HG03159 (cell line): Measurements from ENCODE around the gene SHOC2.

ENCODE experiments used
- ATAC-seq: cut with Tn5 transposase; IDR thresholded peaks from one replicate; pipeline ENCODE4 v1.9.1; 2021; ENCODE audit warnings: mild to moderate bottlenecking, moderate library complexity; ENCODE audit not compliant: unreplicated experiment

The SHOC2 gene

GRCh38 chr10:110979611-110980010 is 60.2 kb downstream of the SHOC2 start:
- ATAC-seq: no peak

DNA sequence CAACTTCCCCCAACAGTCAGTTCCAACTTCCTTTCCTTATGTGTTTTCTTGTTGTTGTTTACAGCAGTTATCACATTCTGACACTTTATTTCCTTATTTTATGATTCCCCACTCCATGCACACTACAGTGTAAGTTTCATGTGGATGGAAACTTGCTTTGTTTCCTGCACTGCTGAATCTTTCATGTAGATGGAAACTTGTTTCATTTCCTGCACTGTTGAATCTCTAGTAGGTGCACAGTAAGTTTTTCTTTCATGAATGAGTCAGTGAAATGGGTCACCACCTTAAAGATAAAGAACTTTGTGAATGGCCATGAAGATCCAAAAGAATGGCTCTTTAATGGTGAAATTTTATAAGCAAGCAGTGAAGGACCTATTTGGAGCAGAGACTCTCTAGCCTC is 61.4 kb downstream of the SHOC2 start:
- ATAC-seq: no peak

DNA sequence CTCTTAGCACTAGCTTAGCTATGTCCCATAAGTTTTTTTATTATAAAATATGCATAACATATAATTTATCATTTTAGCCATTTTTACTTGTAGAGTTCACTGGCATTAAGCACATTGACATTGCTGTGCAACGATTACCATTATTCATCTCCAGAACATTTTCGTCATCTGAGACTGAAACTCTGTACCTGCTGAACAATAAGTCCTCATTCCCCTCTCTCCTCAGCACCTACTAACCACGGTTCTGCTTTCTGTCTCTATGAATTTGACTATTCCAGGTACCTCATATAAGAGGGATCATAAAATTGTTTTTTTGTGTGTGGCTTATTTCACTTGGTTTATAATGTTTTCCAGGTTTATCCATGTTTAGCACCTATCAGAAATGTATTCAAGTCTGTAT is 64.1 kb downstream of the SHOC2 start:
- ATAC-seq: no peak

DNA sequence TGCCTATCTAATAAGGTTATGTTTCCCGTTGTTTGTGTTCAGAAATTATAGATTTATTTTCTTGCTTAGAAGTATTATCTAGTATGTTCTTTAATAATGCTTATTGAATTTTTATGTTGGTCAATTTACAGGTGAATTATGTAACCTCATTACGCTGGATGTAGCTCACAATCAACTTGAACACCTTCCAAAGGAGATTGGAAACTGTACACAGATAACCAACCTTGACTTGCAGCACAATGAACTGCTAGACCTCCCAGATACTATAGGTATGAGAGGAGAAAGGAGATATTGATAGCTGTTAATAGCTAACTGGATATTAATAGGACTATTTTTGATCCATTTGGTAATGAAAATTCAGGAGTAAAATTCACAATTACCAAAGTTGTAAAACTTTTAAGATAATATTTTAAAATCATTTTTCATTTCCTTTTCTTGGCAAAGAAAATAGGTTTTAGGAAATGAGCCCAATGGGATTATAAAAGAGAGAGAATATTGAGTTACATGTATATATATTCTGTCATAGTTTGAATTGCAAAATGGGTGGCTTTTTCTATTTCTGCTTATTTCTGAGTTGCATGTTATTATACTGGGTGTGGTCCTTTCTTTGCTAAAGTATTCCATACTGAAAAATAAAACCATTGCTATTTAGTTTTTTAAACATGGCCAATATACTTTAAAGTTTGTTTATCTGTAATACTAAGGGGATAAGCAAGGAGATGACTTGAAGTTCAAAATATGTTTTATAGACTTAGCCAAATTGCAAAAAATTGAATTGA is 66.3 kb downstream of the SHOC2 start:
- ATAC-seq: no peak

DNA sequence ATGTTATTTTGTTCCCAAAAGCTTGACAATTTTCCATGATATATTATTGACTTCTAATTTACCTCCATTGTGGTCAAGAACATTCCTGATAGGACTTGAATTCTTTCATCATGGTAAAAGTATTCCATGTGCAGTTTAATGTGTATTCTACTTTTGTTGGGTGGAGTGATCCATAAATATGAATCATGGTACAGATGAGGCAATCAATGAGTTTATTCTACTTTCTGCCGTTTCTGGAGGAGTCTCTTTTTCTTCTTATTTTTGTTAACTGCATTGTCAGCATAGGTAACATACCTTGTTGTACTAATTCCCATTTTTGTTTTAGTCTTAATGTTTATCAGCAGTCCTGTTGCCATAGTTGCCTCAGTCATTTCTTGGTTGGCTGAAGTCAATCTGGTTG is 69.6 kb downstream of the SHOC2 start:
- ATAC-seq: no peak

DNA sequence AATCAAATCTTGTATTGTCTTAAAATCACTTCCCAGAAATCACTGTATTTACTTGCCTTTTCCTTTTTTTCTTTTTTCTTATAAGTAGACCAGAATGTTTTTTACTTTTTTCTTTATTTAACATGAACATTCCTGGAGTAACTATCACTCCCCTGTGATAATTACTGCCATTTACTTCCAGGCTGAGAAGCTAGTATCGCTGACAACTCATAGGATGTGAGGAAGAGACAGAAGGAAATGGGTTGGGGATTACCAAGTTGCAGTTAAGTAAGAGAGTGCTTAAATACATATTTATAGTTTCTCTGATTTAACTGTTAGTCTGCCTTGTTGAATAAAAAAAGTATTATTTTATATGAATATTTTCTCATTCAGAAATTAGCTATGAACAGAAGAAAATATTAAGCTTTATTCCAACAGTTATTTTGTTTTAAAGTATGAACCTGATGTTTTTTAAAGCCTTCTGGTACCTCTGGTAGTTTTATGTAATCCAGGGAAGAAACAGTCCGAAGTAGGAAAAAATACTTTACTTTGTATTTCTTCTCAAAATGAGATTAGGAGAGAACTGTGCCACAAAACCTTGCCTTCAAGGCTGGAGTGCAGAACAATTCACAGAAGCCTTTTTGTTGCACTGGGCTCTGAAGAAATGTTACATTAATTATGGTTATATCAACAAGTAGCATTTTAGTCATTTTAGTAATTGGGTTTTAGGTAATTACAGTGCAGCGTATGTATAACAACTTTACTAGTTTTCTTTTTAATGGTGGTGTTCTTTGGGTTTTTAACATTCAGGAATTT is 72.8 kb downstream of the SHOC2 start:
- ATAC-seq: no peak

GRCh38 chr10:110993024-110993693 is 73.8 kb downstream of the SHOC2 start:
- ATAC-seq: no peak

DNA sequence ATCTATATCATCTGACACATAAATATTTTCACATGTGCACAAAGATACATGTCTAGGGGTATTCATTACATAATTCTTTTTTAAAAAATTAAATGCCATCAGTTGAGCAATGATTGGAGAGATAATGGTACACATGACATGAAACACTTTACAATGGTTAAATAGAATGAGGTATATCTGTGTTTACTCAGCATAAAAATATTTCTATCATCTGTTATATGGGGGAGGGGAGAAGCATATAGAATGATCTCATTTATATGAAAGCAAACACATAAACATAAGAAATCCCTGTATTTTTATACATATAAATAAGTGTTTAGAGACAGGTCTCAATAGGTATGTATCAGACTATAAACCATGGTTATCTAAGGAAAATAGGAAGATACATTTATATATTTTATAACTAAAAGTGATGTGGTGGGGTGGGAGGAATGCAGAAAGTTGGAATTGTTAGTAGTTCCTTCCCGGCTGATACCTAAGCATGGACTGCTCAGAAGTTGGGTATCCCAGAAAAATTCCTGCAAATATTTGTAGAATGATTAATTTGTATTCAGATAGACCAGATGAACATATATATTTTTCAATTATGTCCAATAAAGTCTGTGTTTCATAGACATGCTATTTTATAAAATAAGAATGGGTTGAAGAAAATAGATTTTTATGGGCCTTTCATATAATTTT is 75.1 kb downstream of the SHOC2 start:
- no peak for ATAC-seq

DNA sequence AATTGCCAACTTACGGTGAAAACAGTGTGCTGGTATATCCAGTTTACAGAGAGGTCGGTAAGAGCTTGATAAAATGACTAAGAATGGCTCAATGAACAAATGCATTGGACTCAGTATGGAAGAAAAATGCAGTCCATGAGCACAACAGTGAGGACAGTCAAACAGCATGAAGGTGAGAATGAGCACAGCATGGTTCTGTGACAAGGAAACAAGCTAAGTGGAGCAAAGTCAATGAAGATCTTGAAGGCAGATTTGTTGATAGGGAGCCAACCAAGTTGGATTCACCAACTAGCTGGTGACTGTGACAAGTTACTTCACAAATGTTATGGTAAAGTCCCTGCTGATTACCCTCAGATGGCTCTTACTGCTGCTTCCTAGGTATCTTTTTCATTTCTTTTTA is 75.9 kb downstream of the SHOC2 start:
- ATAC-seq: no peak

DNA sequence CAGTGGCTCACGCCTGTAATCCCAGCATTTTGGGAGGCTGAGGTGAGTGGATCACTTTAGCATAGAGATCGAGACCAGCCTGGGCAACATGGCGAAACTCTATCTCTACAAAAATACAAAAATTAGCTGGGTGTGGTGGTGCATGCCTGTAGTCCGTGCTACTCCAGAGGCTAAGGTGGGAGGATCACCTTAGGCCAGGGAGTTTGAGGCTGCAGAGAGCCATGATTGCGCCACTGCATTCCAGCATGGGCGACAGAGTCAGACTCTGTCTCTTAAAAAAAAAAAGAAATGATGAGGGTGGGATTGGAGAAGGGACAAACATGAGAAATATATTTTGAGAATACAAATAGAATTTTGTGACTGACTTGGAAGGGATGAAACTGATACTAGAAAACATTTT is 76.9 kb downstream of the SHOC2 start:
- ATAC-seq: no peak

DNA sequence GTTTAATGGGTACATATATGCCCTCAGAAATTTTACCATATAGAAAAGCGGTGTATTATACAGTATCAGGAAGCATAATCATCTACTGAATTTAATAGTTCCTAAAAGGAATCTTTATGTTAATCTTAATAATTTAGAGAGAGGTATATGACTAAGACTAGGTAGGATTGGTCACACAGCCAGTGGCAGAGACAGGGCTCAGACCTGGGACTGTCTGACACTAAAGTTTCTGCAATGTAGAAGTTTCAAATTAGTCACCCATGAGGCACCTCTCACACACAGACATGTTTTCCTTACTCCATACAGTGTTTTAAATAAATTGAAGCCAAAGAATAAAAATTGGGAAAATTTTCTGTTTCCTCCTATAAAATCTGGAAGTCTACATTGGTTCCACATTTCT is 84.6 kb downstream of the SHOC2 start:
- no peak for ATAC-seq

DNA sequence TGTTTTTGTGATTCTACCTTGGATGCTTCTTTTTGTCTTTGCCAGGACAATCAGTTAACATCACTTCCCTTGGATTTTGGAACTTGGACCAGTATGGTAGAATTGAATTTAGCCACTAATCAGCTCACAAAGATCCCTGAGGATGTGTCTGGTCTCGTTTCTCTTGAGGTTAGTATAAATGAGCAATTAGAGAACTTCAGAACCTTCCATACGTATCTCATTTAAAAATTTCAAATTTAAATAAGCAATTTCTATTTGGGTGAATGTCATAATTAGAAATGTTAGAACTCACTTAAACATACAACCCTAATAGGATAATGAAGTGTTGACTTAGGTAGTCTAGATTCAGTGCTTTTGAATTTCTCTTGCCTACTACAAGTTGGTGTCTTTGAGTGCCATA is 88.1 kb downstream of the SHOC2 start:
- no peak for ATAC-seq

GRCh38 chr10:111015181-111015580 is 95.8 kb downstream of the SHOC2 start:
- ATAC-seq: no peak

DNA sequence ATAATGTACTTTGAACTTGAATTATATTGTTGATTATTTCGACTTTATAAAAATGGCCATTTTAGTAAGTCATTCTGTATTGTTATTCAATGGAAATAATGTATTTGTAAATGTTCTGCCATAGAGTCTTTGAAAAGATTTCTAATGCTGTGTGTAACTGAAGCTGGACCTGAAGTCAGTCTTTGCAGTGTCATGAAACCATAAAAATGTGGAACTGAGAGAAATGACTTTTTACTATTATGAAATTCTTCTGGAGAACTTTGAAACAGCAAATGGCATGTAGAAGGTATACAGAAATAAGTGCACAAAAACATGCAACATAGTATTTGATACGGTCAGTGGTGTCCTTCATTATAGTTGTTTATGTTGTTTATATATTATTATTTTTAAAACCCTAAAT is 97.7 kb downstream of the SHOC2 start:
- ATAC-seq: no peak

DNA sequence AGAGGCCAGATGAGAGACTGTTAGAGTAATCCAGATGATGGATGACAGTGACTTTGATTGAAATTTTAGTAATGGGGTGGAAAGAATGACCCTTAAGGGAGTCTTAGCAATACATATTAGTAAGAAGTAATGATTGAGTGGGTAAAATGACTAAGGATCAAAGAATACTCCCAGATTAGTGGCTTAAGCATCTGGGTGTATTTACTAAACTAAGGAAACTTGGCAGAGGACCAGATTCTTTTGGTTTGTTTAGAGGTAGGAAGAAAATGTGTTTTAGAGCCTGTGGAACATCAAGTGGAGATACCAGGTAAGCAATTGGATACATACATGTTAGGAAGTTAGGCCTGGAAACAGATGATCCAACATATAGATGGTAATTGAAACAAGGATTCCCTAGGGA is 98.6 kb downstream of the SHOC2 start:
- no peak for ATAC-seq

- ATAC-seq: no peak
These were observed 103.7 kb downstream of the SHOC2 start for GRCh38 chr10:111023060-111023459.

- ATAC-seq: no peak
These were observed 110.8 kb downstream of the SHOC2 start for GRCh38 chr10:111030042-111030750.

DNA sequence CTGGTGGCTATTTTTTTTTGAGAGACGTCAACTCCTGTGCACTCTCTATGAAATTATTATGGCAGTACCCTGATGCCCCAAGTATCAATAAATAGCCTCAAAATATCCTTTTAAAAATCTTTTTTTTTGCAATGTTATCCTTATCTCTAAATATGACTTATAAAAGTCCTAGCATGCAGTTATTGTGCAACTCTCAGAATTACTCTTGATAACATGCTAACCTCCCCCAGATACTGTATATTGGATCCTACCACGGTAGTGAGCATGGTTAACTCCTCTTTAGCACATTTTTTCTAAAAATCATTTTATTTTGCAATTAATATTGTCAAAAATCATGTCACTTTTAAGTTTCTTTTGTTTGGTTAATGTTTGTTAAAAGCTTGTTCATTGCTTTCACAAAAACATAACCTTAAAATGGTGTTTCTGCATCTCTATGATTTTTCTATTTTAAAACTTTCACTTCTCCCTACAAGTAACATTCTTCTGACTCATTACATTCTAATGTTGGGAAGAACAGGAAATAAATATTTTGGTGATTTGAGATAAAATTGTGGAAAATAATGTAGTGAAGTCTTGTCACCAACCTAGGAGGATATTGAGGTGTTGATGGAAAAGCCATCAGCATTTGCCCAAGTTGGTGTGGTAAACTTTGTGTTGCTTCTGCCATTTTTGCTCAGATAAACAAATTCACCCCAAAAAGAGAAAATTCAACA is 115.3 kb downstream of the SHOC2 start:
- no peak for ATAC-seq

- no peak for ATAC-seq
These were observed 116.1 kb downstream of the SHOC2 start for GRCh38 chr10:111035542-111035941.

DNA sequence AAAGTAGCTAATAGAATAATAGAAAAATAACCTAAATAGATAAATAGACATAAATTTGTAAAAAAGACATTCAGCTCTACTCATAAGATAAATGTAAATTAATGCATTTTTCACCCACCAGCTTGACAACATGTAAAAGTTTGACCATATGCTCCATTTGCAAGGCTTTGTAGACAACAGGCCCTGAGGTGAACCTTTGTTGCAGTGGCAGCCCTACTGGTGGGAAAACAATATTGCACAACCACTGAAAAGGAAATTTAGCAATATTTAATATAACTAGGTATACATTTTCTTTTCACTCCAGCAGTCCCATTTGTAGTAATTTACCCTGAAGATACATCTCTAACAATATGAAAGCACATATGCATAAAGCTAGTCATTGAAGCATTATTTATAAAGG is 118.5 kb downstream of the SHOC2 start:
- no peak for ATAC-seq
